ENCODE results near the gene PDK3. TPM values are rescaled to one million over a fixed set of nuclear protein-coding genes. Genes with fewer than 3 reads are reported as not detected.

Gene PDK3
- total RNA-seq, 4 donors from 2014 or later = 11.1 to 23.5 (median 16.7) TPM

DNA sequence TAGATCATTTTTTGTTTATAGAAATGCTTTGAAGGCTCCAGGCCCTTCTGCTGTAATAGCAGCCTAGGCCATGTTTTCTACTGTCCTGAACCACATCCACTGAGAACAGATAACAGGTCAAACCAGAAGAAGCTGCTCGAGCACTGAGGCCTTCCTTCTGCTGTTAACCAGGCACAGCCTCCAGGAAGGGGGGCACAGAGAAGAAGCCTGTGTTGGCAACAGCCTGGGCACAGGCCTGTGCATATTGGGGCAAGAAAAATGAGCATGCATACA is 37.4 kb upstream of the PDK3 start:
- TF ChIP-seq, protein P1, sequence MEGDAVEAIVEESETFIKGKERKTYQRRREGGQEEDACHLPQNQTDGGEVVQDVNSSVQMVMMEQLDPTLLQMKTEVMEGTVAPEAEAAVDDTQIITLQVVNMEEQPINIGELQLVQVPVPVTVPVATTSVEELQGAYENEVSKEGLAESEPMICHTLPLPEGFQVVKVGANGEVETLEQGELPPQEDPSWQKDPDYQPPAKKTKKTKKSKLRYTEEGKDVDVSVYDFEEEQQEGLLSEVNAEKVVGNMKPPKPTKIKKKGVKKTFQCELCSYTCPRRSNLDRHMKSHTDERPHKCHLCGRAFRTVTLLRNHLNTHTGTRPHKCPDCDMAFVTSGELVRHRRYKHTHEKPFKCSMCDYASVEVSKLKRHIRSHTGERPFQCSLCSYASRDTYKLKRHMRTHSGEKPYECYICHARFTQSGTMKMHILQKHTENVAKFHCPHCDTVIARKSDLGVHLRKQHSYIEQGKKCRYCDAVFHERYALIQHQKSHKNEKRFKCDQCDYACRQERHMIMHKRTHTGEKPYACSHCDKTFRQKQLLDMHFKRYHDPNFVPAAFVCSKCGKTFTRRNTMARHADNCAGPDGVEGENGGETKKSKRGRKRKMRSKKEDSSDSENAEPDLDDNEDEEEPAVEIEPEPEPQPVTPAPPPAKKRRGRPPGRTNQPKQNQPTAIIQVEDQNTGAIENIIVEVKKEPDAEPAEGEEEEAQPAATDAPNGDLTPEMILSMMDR (IDR thresholded peaks at IDR 0.05; ENCODE audit: low read depth) = no peak

DNA sequence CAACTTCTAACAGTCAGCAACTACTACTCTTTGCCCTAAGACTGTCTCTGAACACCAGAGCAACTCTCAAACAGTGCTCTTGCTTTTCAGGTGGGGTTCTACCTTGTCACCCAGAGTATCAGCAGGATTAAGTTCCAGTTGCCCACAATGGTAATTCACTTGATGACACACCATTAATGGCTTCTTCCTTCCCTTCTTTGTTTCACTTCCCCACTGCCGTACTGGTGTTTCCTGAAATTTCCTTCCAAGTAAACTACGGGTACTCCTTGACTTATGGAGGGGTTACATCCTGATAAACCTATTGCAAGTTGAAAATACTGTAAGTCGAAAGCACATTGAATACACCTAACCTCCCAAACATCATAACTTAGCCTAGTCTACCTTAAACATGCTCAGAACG is 36.6 kb upstream of the PDK3 start:
- TF ChIP-seq, protein P1 (IDR thresholded peaks at IDR 0.05; ENCODE audit: low read depth) = no peak

DNA sequence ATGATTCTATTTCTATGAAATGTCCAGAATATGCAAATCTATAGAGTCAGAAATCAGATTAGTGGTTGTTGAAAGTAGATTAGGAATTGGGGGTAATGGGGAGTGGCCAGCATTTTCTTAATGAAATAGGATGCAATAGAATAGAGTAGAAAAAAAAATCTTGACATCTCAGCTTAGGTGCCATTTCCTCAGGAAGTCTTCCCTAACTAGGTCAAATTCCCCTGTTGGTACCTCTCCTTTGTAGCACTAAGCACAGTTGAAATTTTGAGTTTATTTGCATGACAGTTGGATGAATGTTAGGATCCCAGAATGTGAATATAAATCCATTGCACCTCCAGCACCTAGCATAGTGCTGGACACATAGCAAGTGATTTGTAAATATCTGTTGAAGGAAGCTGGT is 30.0 kb upstream of the PDK3 start:
- TF ChIP-seq, protein P1 (IDR thresholded peaks at IDR 0.05; ENCODE audit: low read depth) = no peak

DNA sequence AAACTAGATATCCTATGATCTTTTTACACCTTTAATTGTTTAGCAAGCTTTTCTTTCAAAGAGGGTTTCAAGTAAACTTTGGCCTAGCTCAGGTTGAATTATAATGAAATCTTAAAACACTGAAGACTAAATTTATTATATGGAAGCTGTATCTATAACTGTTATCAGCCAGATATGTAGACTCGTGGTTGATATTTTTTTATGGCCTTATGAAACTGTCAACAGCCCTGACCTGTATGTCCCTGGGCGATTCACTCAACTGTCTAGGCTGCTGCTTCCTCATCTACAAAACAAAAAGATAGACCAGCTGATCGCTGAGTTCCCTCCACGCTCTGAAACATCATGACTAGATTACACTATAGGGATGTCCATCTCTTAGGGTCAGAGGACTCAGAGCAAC is 21.2 kb upstream of the PDK3 start:
- TF ChIP-seq, protein P1 (IDR thresholded peaks at IDR 0.05; ENCODE audit: low read depth) = no peak

DNA sequence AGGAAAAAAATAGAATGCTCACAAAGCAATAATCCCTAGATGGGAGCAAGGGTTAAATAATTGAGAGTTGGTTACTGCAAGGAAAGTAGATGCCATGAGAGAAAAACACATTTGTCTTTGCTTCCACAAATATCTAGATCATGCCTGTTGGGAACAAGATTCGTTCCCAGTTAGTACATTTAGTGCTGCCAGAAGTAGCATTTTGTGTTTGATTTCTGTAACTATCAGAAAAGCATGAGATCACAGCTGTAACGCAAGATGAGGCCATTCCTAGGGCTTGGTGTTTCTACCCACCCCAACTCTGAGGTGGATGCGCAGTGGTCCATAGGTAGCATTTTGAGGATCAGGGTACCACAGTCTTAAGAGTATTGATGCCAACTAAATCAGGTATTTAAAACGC is 20.4 kb upstream of the PDK3 start:
- TF ChIP-seq, protein P1 (IDR thresholded peaks at IDR 0.05; ENCODE audit: low read depth) = no peak

DNA sequence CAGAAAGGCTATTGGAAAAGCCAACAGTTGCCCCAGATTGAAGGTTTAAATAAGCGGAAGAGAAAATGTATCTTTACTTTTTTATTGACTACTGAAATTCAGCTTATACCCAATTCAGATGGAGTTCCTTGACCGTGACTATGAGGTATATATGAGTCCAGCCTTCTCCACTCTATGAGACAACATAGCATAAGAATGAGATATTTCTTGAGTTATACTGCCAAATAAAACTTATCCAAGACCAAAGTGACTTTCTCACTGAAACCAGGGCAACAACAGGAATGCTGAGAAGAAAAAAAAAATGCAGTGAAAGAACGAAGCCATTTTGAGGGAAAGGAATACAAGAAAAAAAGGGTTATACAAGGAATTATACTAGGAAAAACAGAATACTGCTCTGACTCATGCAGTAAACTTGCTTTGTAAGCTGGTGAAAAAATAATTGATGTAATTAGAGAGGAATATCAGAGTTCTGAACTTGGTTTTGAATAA is 16.3 kb upstream of the PDK3 start:
- TF ChIP-seq, protein P1 (IDR thresholded peaks at IDR 0.05; ENCODE audit: low read depth) = no peak

DNA sequence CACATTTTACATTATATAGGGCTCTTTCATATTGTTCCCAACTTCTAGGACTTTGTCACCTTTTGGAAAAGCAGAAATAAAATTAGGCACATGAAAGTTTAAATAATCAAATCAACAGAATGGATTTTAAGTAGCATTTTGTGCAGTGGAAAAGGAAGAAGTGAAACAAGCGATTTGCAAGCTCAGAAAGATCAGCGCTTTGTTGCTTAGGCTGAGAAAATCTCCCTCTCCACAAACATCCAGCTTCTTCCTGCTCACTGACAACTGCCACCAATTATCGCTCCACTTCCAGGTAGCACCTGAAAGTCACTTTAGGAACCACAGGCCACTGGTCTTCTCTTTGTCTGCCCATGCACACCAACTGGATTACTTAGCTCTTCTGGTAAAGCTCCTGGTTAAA is 2.0 kb upstream of the PDK3 start:
- TF ChIP-seq, protein P1 (IDR thresholded peaks at IDR 0.05; ENCODE audit: low read depth) = no peak

DNA sequence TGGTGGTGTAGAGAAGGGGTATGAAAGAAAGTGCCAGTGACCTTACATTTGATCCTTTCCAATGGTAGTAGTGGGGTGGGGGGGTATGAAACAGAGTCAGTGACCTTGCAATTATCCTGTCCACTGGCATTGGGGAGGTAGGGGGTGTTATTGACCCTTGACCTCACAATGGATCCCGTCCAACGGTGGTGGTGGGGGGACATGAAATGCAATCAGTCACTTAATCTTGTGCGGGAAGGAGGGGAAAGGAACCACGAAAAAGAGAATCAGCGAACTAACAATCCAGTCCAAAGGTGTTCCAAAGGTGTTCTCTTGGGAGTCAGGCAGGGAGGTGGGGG is 619 bp upstream of the PDK3 start:
- TF ChIP-seq, protein P1 (IDR thresholded peaks at IDR 0.05; ENCODE audit: low read depth) = no peak

Data from subcutaneous adipose tissue (tissue), 4 donors.